GM23248 (cell line): ENCODE data around the gene GOLGA6D. TPM values are rescaled to one million over a fixed set of nuclear protein-coding genes. Genes with fewer than 3 reads are reported as not detected.
"Not testable (repeated sequence)": the region's sequence is repeated elsewhere in the genome, so short reads cannot be mapped to it uniquely, and the experiment has no call there.

ENCODE experiments used
- DNase-seq: peaks from one replicate; pipeline ENCODE4 v3.0.0-alpha.2; 2015
- H2AFZ ChIP-seq: fragments of 200-600 bp; sonication (generic); 2 replicates; pipeline ENCODE4 v1.6.1; 2016; ENCODE audit warnings: antibody characterized with exemption
- H3F3A ChIP-seq: fragments of 200-600 bp; sonication (generic); 2 replicates; pipeline ENCODE4 v1.6.1; 2016; ENCODE audit warnings: mild to moderate bottlenecking, antibody characterized with exemption, mixed run types; ENCODE audit not compliant: insufficient read depth
- H3K27ac ChIP-seq: fragments of 200-600 bp; sonication (generic); 2 replicates; pipeline ENCODE4 v1.5.1; 2016; ENCODE audit warnings: mild to moderate bottlenecking
- H3K27me3 ChIP-seq: fragments of 200-600 bp; sonication (generic); replicated peaks from 2 replicates; pipeline ENCODE4 v1.6.1; 2016; ENCODE audit warnings: mild to moderate bottlenecking; ENCODE audit not compliant: insufficient read depth
- H3K36me3 ChIP-seq: fragments of 200-600 bp; sonication (generic); 2 replicates; pipeline ENCODE4 v1.6.1; 2016; ENCODE audit warnings: low read depth, mild to moderate bottlenecking
- H3K4me1 ChIP-seq: fragments of 200-600 bp; sonication (generic); 2 replicates; pipeline ENCODE4 v1.6.1; 2016; ENCODE audit warnings: mild to moderate bottlenecking; ENCODE audit not compliant: insufficient read depth
- H3K4me2 ChIP-seq: fragments of 200-600 bp; sonication (generic); one replicate; pipeline ENCODE4 v1.6.1; 2016; ENCODE audit warnings: mild to moderate bottlenecking; ENCODE audit not compliant: unreplicated experiment
- H3K4me3 ChIP-seq: fragments of 200-600 bp; sonication (generic); 2 replicates; pipeline ENCODE4 v1.5.1; 2016; ENCODE audit warnings: mild to moderate bottlenecking
- H3K79me2 ChIP-seq: fragments of 200-600 bp; sonication (generic); 2 replicates; pipeline ENCODE4 v1.6.1; 2016; ENCODE audit warnings: mild to moderate bottlenecking; ENCODE audit not compliant: insufficient read depth
- H3K9ac ChIP-seq: fragments of 200-600 bp; sonication (generic); 2 replicates; pipeline ENCODE4 v1.6.1; 2016; ENCODE audit warnings: mild to moderate bottlenecking
- H3K9me2 ChIP-seq: fragments of 200-600 bp; sonication (generic); 2 replicates; pipeline ENCODE4 v1.6.1; 2016; ENCODE audit warnings: mixed run types, mild to moderate bottlenecking, moderate library complexity; ENCODE audit not compliant: insufficient read depth
- H3K9me3 ChIP-seq: fragments of 200-600 bp; sonication (generic); one replicate; pipeline ENCODE4 v1.6.1; 2017; ENCODE audit warnings: low read depth
- H4K20me1 ChIP-seq: fragments of 200-600 bp; sonication (generic); 2 replicates; pipeline ENCODE4 v1.6.0; 2016; ENCODE audit not compliant: insufficient read depth
- EZH2 ChIP-seq: fragments of 200-600 bp; sonication (generic); IDR thresholded peaks from 2 replicates; pipeline ENCODE4 v1.6.1; 2018; ENCODE audit warnings: antibody characterized with exemption, mild to moderate bottlenecking; ENCODE audit not compliant: insufficient read depth, poor library complexity, severe bottlenecking
- EZH2phosphoT487 ChIP-seq: fragments of 200-600 bp; sonication (generic); IDR thresholded peaks from 2 replicates; pipeline ENCODE4 v1.6.1; 2018; ENCODE audit warnings: antibody characterized with exemption, moderate library complexity, mild to moderate bottlenecking, low read depth; ENCODE audit not compliant: insufficient read depth
- WGBS, 2 experiments: methylation state at CpG; one replicate each; pipeline ENCODE4 v1.1.6; 2015 to 2017; ENCODE audit warnings: low lambda C conversion rate in 2 of 2, low coverage in 1 of 2; ENCODE audit errors: missing lambda C conversion rate in 2 of 2; 5-methylcytosine and 5-hydroxymethylcytosine counted together
- in situ Hi-C: fragments of 300-500 bp; cut with MboI; formaldehyde crosslinking; loops from 2 replicates; pipeline ENCODE4 v1.15.0; 2020
- polyA plus RNA-seq: library from polyadenylated mRNA; unstranded; fragments of >200 nt; fragmentation: Nextera tagmentation; extraction: Ambion mirVana; gene quantifications from 2 replicates; pipeline ENCODE4 v1.2.1, GENCODE V29; 2016
- total RNA-seq: library from RNA; depleted of rRNA; stranded (reverse); fragments of >200 nt; shearing (Covaris generic); gene quantifications from 2 replicates; pipeline ENCODE4 v1.2.3, GENCODE V29; 2014

The GOLGA6D gene
- total and polyA plus RNA-seq, 2 experiments from 2014 or later, result not detected

DNA sequence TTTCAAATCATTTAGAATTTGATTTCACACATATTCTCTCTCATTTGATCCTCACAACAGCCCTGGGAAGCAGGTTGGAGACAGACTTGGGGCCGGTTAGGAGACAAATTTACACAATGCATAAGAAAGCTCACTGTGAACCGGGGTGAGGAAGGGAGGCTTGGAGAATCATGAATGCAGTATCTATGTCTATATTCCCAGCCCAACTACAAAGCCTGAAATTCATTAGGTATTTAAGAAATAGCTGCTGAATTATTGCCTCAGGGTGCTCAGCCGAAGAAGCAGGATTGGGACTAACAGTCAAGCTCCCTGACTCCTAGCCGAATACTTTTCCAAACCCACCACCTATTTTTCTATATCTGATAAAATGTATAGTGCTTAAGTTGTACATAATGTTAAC is 32.9 kb upstream of the GOLGA6D start:
- no peak overlapping the region for H3K4me3 ChIP-seq
- no peak for DNase-seq
- TF ChIP-seq EZH2phosphoT487 (no peak), EZH2 (no peak)
- no peak overlapping the region for H3K4me2 ChIP-seq
- H3K4me1 ChIP-seq, result no peaks in the 10 kb centered on the region
- in situ Hi-C loops, result no loop called here
- no peaks in the 10 kb centered on the region for H4K20me1 ChIP-seq
- H3K27me3 ChIP-seq, result peaks cover 78% of the 10 kb centered on the region
- WGBS, 2 experiments, result 38 to 47% methylated on average over 4 of the region's 4 CpGs
- H3F3A ChIP-seq, result no peaks in the 10 kb centered on the region
- no peaks in the 10 kb centered on the region for H3K79me2 ChIP-seq
- H3K9me2 ChIP-seq, result no peaks in the 10 kb centered on the region
- no peak overlapping the region for H3K9ac ChIP-seq
- H3K27ac ChIP-seq, result no peak overlapping the region
- H2AFZ ChIP-seq, result no peak overlapping the region
- H3K36me3 ChIP-seq, result no peaks in the 10 kb centered on the region
- H3K9me3 ChIP-seq, result no peaks in the 10 kb centered on the region

DNA sequence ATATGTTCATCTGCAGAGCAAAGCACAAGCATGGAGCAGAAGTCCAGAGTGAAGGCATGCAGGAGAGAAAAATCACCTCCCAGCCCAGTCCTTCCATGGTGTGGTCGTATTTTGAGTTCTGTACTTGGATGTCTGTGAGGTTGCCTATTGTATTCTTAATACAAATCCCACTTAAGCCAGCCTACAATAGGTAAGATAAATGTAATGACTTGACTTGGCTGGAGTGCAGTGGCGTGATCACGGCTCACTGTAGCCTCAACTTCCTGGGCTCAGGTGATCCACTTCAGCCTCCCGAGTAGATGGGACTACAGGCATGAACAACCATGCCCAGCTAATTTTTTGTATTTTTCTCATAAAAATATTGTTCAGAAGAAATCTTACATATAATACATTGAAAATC is 31.3 kb upstream of the GOLGA6D start:
- H3K9me2 ChIP-seq, H3F3A ChIP-seq, H4K20me1 ChIP-seq, H3K9me3 ChIP-seq, H3K4me3 ChIP-seq, H3K36me3 ChIP-seq, H3K4me2 ChIP-seq, H3K4me1 ChIP-seq, H3K79me2 ChIP-seq, in situ Hi-C loops, H2AFZ ChIP-seq, DNase-seq, H3K9ac ChIP-seq, H3K27ac ChIP-seq: not testable (repeated sequence)
- 64 to 65% methylated on average over 4 of the region's 4 CpGs for WGBS, 2 experiments
- H3K27me3 ChIP-seq, result peaks cover 72% of the 10 kb centered on the region

DNA sequence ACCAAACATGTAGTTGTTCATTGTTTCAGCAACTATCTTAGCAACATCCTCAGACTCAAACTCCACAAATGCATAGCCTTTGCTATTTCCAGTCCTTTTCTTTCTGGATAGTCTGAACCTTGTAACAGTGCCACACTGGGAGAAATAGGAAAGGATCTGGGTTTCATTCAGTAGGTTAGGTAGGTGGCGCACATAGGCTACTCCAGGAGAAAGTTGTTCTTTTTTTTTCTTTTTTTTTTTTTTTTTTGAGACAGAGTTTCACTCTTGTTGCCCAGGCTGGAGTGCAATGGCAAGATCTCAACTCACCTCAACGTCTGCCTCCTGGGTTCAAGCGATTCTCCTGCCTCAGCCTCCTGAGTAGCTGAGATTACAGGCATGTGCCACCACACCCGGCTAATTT is 30.4 kb upstream of the GOLGA6D start:
- H3F3A ChIP-seq, H3K9me3 ChIP-seq, in situ Hi-C loops, H3K79me2 ChIP-seq, H3K4me1 ChIP-seq, DNase-seq, H3K4me3 ChIP-seq, H2AFZ ChIP-seq, H3K9ac ChIP-seq, H3K27ac ChIP-seq, H3K4me2 ChIP-seq, H3K36me3 ChIP-seq, H3K9me2 ChIP-seq, H4K20me1 ChIP-seq: not testable (repeated sequence)
- 55 to 59% methylated on average over 4 of the region's 4 CpGs for WGBS, 2 experiments
- H3K27me3 ChIP-seq, result peaks cover 62% of the 10 kb centered on the region

DNA sequence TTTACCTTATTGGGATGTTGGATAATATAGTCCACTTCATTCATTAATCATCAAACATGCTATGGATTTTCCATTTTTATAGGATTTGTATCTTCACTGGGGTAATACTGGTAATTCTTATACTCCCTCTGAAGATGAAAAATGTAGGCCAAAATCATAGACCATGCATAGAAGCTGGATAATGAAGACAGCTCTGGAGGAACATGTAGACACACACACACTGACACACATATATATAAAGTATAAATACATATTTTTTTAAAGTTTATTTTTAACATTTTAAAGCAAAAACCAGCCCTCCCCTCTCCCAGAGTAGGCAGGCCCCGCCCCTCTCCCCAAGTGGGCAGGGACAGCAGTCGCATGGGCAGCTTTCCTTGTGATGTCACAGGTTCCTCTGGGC is 24.6 kb upstream of the GOLGA6D start, which contains the start of gene GOLGA6C:
TSS of gene GOLGA6C (plus strand) at position 301 of the 400 bp plus-strand sequence. CDS start 265 bp downstream, outside the sequence.
- H3K4me1 ChIP-seq, H3K27ac ChIP-seq, in situ Hi-C loops, H3K4me3 ChIP-seq, H3K36me3 ChIP-seq, H3K4me2 ChIP-seq, H3K27me3 ChIP-seq, H3F3A ChIP-seq, H3K9ac ChIP-seq, H2AFZ ChIP-seq, H3K9me3 ChIP-seq, H4K20me1 ChIP-seq, H3K9me2 ChIP-seq, H3K79me2 ChIP-seq, DNase-seq: not testable (repeated sequence)
- WGBS, 2 experiments, result no CpG with 5 or more reads among the region's 2 CpGs

DNA sequence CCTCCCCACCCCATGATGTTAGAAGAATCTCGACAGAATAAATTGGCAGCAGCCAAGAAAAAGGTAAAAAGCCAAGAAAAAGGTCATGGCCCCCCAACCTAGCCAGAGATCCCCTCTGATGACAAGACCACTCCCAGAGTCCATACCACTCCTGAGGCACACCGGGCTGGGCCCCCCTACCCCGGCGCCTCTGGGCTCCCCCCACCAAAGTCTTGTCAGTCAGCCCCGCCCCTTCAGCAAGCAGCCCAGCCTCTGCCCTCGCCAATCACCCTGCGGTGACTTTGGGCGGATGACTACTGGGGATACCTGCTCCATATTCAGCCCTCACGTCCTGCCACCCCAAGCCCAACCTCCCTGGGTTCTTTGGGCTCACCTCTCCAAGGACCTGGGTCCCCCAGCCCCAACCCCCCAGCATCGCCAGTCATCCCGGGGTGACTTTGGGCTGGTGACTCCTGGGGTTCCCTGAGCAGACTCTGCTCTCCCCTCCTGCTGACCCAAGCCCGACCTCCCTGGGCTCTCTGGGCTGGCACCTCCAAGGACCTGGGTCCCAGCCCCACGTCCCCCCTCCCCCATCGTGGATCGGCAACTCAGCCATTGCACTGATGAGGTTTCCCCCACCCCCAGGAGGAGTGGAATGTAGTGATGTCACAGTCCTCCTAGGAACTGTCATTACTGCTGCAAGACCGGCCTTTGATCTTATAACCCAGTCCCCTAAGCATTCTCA is 23.9 kb upstream of the GOLGA6D start:
- H3K36me3 ChIP-seq, H3K4me3 ChIP-seq, H2AFZ ChIP-seq, H3F3A ChIP-seq, DNase-seq, in situ Hi-C loops, H3K9me2 ChIP-seq, H3K9ac ChIP-seq, H4K20me1 ChIP-seq, H3K27me3 ChIP-seq, H3K27ac ChIP-seq, H3K4me2 ChIP-seq, H3K9me3 ChIP-seq, H3K79me2 ChIP-seq, H3K4me1 ChIP-seq: not testable (repeated sequence)
- WGBS, 2 experiments, result 27 to 73% methylated on average over 3 to 14 of the region's 16 CpGs

DNA sequence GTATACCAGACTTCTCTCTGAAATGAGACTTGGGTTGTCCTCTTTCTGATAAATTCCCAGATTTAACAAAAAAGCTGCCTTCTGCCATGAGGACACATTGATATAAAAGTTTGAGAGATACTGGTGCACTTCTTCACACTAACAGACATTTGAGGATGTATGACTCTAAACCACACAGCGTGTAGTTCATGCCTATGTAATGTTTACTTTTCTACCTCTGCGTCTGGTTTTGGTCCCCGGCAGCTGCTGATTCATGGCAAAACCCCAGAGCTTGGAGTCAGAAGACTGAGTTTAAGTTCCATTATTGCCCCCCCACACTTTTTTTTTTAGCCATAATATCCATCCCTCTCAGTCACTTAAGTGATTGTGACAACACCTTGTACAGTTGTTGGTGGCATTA is 22.8 kb upstream of the GOLGA6D start:
- H3K79me2 ChIP-seq, H2AFZ ChIP-seq, in situ Hi-C loops, H3K36me3 ChIP-seq, H3F3A ChIP-seq, H3K9ac ChIP-seq, DNase-seq, H3K4me3 ChIP-seq, H3K27me3 ChIP-seq, H3K9me2 ChIP-seq, H3K4me1 ChIP-seq, H3K9me3 ChIP-seq, H3K27ac ChIP-seq, H4K20me1 ChIP-seq, H3K4me2 ChIP-seq: not testable (repeated sequence)
- no CpG with 5 or more reads among the region's 3 CpGs for WGBS, 2 experiments

DNA sequence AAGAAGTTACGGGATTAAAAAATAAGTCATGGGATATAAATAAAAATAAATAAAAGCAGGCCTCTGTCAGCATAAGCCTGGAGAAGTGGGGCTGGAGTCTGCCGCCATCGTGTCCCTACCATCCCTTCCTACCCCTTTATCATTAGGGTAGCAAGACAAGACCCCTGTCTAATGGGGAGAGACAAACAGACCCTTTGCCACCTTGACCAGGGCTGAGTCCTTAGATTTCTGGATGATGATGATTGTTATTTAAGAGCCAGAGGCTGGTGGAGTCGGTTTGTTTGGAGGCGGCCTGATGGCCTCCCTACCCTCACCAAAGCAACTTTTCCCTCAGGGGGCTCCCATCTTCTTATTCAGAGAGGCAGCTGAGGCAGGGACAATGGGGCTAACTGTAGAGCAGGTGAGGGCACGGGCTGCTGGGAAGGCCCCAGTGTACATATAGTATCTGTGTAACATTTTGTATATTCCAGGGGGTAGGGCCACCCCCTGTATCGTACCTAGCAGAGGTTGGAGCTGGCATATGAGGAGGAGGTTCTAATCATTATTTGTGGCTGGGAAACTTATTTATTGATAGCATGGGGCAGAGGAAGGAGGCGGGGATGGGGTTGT is 8.8 kb upstream of the GOLGA6D start:
- H3K79me2 ChIP-seq, H3K27ac ChIP-seq, H3K9me2 ChIP-seq, in situ Hi-C loops, H3F3A ChIP-seq, H3K27me3 ChIP-seq, H3K4me3 ChIP-seq, DNase-seq, H3K4me1 ChIP-seq, H3K4me2 ChIP-seq, H3K9ac ChIP-seq, H3K36me3 ChIP-seq, H4K20me1 ChIP-seq, H3K9me3 ChIP-seq, H2AFZ ChIP-seq: not testable (repeated sequence)
- WGBS, 2 experiments, result 71 to 87% methylated on average over 3 of the region's 8 CpGs
